Hematopoietic multipotent progenitor cell treated with erythropoietin and hydrocortisone succinate and interleukin-3 and kit ligand, for 8 days (in vitro differentiated cells): ENCODE data around the gene KLF6.

Experiments
- DNase-seq: peaks from one replicate; pipeline ENCODE4 v3.0.0-alpha.2; 2015

The KLF6 gene

DNA sequence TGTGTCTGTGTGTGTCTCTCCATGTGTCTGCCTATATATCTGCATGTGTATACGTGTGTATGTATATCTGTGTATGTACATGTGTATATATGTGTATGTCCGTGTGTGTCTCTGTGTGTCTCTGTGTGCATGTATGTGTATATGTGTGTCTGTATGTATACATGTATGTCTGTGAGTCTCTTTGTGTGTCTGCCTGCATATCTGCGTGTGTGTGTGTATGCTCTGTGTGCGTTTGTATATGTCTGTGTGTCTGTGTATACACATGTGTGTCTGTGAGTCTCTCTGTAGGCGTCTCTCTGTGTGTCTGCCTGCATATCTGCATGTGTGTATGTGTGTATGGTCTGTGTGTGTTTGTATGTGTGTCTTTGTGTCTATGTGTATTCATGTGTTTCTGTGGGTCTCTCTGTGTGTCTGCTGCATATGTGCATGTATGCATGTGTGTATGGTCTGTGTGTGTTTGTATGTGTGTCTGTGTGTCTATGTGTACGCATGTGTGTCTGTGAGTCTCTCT lies 23.7 kb upstream of the KLF6 start:
- DNase-seq: no peak

DNA sequence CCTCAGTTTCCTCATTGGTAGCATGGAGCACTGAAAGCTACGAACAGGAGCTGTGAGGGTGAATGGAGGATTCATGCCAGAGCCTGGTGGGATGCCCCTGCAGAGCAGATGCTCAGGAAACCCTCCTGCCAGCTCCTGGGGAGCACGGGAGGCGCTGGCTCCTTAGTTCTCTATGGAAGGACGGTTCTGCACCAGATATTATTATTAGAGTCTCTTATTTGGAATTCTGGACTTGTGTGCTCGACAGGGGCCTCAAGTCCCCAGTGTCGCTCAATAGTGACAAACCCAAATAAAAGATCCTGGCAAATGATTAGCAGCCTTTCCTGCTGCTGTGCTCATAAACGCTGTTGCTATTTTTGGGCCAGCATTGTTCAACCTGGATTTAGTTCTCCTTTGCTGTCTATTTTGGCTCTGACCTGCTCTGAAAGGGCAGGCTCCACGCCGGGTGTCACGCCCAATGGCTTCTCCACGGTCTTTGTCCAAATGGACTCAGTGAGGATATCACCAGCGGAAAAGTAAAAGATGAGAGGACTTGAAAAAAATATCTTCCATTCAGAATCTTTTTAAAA lies 23.0 kb upstream of the KLF6 start:
- no peak for DNase-seq

- DNase-seq: no peak
Observed at GRCh38 chr10:3807211-3807927, 22.4 kb upstream of the KLF6 start.

DNA sequence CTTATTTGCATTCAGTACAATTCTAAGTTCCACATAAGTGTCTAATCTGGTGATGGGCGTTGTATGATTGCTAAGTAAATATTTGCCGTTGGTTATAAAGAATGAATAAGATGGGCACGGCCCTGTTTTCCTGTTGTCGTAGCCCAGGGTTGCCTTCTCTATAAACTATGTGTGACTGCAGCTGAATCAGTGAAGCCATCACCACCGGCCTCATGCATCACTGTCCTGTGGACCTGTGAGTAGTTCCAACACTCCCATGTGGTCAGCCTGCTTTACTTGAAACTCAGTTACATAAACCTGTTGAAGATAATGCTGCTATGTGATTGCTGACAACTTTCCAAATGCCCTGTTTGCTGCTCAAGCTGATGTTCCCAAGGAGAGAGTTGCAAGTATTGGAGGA lies 21.6 kb upstream of the KLF6 start:
- no peak for DNase-seq

DNA sequence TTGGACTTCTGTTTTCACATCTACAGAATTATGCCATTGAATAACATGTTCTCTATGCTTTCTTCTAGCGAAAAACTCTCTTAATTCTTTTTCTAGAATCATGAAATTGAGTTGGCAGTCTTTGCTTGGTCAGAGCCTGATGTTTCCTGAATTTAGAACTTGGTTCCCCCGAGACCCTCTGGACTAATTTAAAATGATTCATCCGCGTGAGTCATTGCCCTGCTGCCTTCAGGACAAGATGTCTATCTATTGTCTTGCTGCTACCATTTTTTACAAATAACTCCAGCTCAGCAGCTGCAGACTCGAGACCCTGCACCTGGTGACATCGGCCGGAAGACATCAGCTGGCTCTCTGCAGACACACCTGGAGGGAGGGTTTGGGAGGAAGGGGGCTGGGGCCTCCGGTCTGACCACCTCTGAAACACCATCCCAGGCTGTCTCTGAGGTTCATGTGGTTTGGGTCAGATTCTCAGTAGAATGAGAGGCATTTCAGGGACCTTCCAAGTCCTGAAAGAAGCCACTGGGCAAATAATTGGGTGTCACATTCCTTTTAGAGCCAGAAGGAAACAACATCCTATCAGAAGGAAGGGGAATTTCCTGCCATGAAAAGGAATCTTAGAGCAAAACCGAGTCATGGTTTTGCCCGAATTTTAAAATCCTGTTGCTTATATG lies 20.9 kb upstream of the KLF6 start:
- peak; percentile 55 for DNase-seq

GRCh38 chr10:3805201-3805790 lies 20.3 kb upstream of the KLF6 start:
- DNase-seq: peak; percentile 79

GRCh38 chr10:3803927-3804741 lies 19.1 kb upstream of the KLF6 start:
- DNase-seq: peak; percentile 96

GRCh38 chr10:3803295-3803926 lies 18.4 kb upstream of the KLF6 start:
- peak; percentile 71 for DNase-seq

DNA sequence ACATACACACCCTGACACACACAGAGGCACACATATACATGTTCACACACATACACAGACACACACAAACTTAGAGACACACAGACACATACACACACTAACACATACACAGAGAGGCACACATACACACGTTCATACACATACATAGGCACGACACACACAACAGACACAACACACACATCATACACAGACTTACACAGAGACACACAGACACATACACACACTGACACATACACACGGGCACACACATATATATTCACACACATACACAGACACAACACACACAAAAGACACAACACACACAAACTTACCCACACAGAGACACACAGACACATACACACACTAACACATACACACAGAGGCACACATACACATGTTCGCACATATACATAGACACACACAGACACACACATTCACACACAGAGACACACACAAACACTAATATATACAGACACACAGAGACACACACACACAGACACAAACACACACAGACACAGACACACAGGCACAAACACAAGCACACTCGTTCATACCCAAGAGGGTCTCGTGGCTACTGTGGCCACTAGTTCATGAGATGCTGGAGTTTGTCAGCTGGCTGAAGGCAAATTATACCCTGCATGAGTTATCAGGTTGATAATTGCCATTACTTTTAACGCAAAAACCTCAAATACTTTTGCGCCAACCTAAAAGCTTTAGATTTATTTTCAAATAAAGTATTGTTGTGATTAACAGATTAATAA lies 17.7 kb upstream of the KLF6 start:
- peak; percentile 37 for DNase-seq

GRCh38 chr10:3801558-3802192 lies 16.7 kb upstream of the KLF6 start:
- DNase-seq: no peak

GRCh38 chr10:3800586-3800985 lies 15.6 kb upstream of the KLF6 start:
- no peak for DNase-seq

- DNase-seq: no peak
Observed at GRCh38 chr10:3797750-3798149, 12.7 kb upstream of the KLF6 start.

- no peak for DNase-seq
Observed at GRCh38 chr10:3793553-3793952, 8.5 kb upstream of the KLF6 start.

DNA sequence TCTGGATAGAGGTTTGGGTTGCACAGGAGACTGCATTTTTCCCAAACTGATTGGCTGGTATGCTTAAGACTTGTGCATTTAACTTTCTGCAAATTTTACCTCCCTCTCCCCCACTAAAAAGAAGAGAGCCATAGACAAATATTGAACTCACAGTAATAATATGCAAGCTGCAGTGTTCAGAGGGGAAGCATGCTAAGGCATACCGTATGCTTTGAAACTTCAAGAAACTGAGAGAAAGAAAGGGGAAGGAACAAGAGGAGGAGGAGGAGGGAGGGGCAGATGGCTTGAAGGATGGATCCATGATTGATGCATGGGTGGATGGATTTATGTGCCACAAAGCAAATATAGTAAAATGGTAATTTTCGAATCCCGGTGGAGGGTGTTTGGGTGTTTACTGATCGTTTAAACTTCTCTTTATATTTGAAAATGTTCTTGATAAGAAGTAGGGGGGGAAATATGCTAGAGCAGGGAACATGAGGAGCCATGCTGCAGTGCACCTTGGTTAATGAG lies 7.8 kb upstream of the KLF6 start:
- no peak for DNase-seq

GRCh38 chr10:3791974-3792633 lies 7.1 kb upstream of the KLF6 start:
- DNase-seq: no peak

GRCh38 chr10:3790858-3791257 lies 5.8 kb upstream of the KLF6 start:
- no peak for DNase-seq

DNA sequence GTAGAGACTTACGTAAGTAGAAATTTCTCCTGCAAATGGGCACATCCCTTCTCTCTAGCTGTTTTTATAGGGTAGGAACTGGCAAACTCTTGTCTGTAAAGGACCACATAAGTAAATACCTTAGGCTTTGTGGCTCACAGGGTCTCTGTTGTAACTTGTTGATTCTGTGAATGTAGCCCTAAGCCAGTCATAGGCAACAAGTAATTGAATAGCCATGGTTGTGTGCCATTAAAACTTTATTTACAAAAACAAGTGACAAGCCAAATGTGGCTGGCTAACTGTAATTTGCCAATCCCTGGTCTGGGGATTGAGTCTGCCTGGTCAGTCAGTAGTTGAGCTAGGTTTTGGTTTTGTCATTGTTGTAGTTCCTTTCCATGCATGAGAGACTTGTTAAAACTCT lies 5.3 kb upstream of the KLF6 start:
- no peak for DNase-seq

- no peak for DNase-seq
Observed at GRCh38 chr10:3789621-3790020, 4.6 kb upstream of the KLF6 start.

DNA sequence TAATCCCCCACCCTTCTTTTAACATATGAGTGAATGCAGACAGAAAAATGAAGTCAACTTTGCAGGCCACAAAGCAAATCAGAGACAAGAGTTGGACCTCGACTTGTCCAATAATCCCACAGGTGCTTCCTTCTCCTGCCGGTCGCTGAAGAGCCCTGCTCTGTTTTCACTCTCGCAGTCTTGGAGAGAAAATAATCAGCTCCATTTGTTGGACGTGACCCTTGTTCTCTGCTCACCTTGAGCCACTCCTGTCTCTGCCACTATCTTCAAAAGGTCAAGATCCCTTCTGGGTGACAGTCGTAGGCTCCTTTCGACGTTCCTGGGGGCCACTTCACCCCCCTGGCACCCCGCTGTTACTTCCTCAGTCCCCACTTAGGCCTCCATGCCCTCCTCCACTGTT lies 2.8 kb upstream of the KLF6 start:
- DNase-seq: no peak

DNA sequence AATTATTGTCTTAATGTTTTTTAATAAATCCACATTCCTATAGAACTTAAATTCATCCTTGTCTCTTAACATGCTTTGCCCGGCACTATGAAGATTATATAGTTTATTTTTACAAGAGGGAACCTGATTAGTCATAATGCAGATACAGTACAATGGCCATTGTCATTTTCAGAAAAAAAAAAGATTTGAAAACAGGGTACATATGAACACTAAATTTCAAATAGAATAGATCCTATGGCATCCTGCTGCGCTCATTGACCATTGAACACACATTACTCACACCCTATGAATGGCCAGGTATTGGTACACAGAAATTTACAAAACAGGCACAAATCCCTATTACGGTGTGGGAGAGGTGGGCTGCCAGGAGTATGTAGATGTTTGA lies 2.0 kb upstream of the KLF6 start:
- DNase-seq: no peak
